Endothelial cell of umbilical vein (primary cell): ENCODE results near the gene DCAF7.

Source experiments
- POLR2A ChIP-seq: IDR thresholded peaks from 2 replicates; pipeline ENCODE4 v1.6.1; 2012; ENCODE audit warnings: low read depth, mild to moderate bottlenecking, control low read depth, low read length
- TF ChIP-seq, protein P1 (sequence below), 2 donors: IDR thresholded peaks; 1 replicate in 1 of 2; 2 replicates in 1 of 2; pipeline ENCODE4 v1.5.1; 2011; ENCODE audit warnings: low read length in 2 of 2, mild to moderate bottlenecking in 2 of 2, moderate library complexity in 2 of 2, control low read depth in 1 of 2, inconsistent platforms in 1 of 2, low read depth in 1 of 2; ENCODE audit not compliant: insufficient read depth in 1 of 2; ENCODE audit errors: extremely low read depth in 1 of 2

DNA sequence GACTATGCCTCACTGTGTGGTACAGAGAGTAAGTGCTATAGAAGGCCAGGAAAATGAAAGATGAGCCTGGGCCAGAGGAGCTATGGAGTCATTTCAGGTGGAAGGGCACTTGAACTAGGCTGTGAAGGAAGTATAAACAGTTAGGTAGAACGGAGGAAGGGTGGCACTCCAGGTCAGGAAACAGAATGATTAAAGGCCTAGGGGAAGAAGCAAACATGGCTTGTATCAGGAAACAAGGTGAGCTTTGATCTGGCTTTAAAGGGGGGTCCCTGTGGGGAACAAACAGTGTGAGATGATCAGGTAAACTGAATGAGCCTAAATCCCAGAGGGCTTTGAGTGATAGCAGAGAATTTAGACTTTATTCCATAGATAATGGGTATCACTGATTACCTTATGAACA lies 88.8 kb downstream of the DCAF7 start:
- TF ChIP-seq, protein P1, sequence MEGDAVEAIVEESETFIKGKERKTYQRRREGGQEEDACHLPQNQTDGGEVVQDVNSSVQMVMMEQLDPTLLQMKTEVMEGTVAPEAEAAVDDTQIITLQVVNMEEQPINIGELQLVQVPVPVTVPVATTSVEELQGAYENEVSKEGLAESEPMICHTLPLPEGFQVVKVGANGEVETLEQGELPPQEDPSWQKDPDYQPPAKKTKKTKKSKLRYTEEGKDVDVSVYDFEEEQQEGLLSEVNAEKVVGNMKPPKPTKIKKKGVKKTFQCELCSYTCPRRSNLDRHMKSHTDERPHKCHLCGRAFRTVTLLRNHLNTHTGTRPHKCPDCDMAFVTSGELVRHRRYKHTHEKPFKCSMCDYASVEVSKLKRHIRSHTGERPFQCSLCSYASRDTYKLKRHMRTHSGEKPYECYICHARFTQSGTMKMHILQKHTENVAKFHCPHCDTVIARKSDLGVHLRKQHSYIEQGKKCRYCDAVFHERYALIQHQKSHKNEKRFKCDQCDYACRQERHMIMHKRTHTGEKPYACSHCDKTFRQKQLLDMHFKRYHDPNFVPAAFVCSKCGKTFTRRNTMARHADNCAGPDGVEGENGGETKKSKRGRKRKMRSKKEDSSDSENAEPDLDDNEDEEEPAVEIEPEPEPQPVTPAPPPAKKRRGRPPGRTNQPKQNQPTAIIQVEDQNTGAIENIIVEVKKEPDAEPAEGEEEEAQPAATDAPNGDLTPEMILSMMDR (IDR thresholded peaks at IDR 0.05; ENCODE audit: extremely low read depth in 1 of 2, insufficient read depth in 1 of 2, low read depth in 1 of 2, low read length in 2 of 2) = no peak
- TF ChIP-seq POLR2A = no peak
